K562 (cell line): ENCODE data around the gene ATF5. TPM values are rescaled to one million over a fixed set of nuclear protein-coding genes. Genes with fewer than 3 reads are reported as not detected.

Experiments
- EP300 ChIP-seq: IDR thresholded peaks from 2 replicates; pipeline ENCODE4 v1.6.1; 2012; ENCODE audit warnings: low read length, improper control_type of control experiment
- ERF ChIP-seq: fragments of 450-650 bp; formaldehyde crosslinking; IDR thresholded peaks from 2 replicates; pipeline ENCODE4 v1.4.0; 2020; ENCODE audit warnings: mild to moderate bottlenecking, mixed read lengths
- FOXJ2 ChIP-seq: fragments of 200-800 bp; sonication (Bioruptor generic); IDR thresholded peaks from 2 replicates; pipeline ENCODE4 v1.6.1; 2016; ENCODE audit warnings: missing genetic modification characterization, missing compliant biosample characterization
- FOXM1 ChIP-seq, 2 experiments: fragments of 450-650 bp in 1 of 2; sonication (generic) in 1 of 2; formaldehyde crosslinking in 1 of 2; IDR thresholded peaks; 2 replicates each; pipeline versions ENCODE4 v1.6.1 to v1.9.0; 2017 to 2022; ENCODE audit warnings: low read depth in 2 of 2, mild to moderate bottlenecking in 2 of 2, missing genetic modification reagents in 1 of 2, moderate library complexity in 1 of 2
- HDAC8 ChIP-seq: fragments of 450-650 bp; IDR thresholded peaks from 2 replicates; pipeline ENCODE4 v1.6.1; 2016; ENCODE audit warnings: mild to moderate bottlenecking, missing genetic modification characterization, moderate library complexity, missing compliant biosample characterization
- MYBL2 ChIP-seq, 2 experiments: fragments of 450-650 bp in 1 of 2; sonication (generic) in 1 of 2; formaldehyde crosslinking in 1 of 2; IDR thresholded peaks; 2 replicates each; pipeline versions ENCODE4 v1.6.1 to v1.8.1; 2017 to 2022; ENCODE audit warnings: borderline replicate concordance in 1 of 2, inconsistent platforms in 1 of 2, low read depth in 1 of 2, mild to moderate bottlenecking in 1 of 2, missing genetic modification reagents in 1 of 2, moderate library complexity in 1 of 2
- OTX1 ChIP-seq: fragments of 450-650 bp; formaldehyde crosslinking; IDR thresholded peaks from 2 replicates; pipeline ENCODE4 v1.4.0; 2022; ENCODE audit warnings: mild to moderate bottlenecking
- TBL1XR1 ChIP-seq, 2 experiments: IDR thresholded peaks; 2 replicates each; pipeline ENCODE4 v1.6.1; 2012; ENCODE audit warnings: improper control_type of control experiment in 2 of 2, low read length in 2 of 2, mild to moderate bottlenecking in 1 of 2
- ZNF253 ChIP-seq: fragments of 250-450 bp; sonication (Bioruptor Pico); conservative IDR thresholded peaks from 2 replicates; pipeline ENCODE4 v1.6.1; 2021; ENCODE audit warnings: mild to moderate bottlenecking
- polyA plus RNA-seq, 8 experiments: library from polyadenylated mRNA; depleted of rRNA in 4 of 8; stranded (reverse) in 5 of 8; unstranded in 3 of 8; fragments of >200 nt; fragmentation: Nextera tagmentation in 2 of 8; fragmentation: Illumina TruSeq in 1 of 8; extraction: Ambion mirVana in 2 of 8; extraction: Trizol in 1 of 8; gene quantifications; 2 replicates each; pipeline versions ENCODE4 v1.2.1 to v1.2.3, GENCODE V29; 2011 to 2014; ENCODE audit warnings: inconsistent platforms in 1 of 8, missing spikeins in 1 of 8
- total RNA-seq, 7 experiments: library from RNA; depleted of rRNA in 6 of 7; stranded (reverse); fragments of >200 nt in 6 of 7; fragmentation: Illumina TruSeq in 2 of 7; extraction: Trizol in 2 of 7; gene quantifications; 2 replicates each; pipeline versions ENCODE4 v1.2.1 to v1.2.3, GENCODE V29; 2011 to 2021; ENCODE audit warnings: low replicate concordance in 1 of 7
- TF ChIP-seq, protein P1 (sequence below): fragments of 450-650 bp; IDR thresholded peaks from 2 replicates; pipeline ENCODE4 v1.6.1; 2016; ENCODE audit warnings: low read depth

The ATF5 gene
- total and polyA plus RNA-seq, 9 of the 15 experiments (the other 6 are each of a cell fraction or from before 2014, with no cell fraction given): 3.0 to 57.6 (median 11.1) TPM

DNA sequence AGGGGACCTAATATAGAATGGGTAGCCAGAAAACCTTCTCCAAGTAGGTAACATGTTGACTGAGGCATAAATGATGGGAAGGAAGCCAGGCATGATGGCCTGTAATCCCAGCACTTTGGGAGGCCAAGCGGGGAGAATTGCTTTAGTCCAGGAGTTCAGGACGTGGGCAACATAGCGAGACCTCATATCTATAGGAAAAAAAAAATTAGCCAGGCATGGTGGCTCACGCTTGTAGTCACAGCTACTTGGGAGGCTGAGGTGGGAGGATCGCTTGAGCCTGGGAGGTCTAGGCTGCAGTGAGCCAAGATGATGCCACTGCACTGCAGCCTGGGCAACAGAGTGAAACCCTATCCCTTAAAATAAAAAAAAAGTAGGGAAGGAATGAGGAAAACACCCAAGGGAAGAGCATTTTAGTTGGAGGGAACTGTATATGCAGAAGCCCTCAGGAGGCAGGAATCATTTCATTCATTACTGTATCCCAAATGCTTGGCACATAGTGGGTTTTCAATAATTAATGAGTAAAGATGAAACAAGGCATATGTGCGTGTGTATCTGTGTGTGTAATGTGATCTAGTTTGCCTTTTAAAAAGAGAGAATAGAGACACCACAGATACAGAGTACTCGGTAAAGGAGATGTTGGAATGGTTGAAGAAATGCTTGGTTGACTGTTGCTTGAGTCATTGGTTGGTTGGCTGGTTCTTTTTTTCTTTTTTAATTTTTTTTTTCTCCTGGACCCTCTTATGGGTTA is 2.5 kb downstream of the ATF5 start (continued):
- TF ChIP-seq, protein P1, sequence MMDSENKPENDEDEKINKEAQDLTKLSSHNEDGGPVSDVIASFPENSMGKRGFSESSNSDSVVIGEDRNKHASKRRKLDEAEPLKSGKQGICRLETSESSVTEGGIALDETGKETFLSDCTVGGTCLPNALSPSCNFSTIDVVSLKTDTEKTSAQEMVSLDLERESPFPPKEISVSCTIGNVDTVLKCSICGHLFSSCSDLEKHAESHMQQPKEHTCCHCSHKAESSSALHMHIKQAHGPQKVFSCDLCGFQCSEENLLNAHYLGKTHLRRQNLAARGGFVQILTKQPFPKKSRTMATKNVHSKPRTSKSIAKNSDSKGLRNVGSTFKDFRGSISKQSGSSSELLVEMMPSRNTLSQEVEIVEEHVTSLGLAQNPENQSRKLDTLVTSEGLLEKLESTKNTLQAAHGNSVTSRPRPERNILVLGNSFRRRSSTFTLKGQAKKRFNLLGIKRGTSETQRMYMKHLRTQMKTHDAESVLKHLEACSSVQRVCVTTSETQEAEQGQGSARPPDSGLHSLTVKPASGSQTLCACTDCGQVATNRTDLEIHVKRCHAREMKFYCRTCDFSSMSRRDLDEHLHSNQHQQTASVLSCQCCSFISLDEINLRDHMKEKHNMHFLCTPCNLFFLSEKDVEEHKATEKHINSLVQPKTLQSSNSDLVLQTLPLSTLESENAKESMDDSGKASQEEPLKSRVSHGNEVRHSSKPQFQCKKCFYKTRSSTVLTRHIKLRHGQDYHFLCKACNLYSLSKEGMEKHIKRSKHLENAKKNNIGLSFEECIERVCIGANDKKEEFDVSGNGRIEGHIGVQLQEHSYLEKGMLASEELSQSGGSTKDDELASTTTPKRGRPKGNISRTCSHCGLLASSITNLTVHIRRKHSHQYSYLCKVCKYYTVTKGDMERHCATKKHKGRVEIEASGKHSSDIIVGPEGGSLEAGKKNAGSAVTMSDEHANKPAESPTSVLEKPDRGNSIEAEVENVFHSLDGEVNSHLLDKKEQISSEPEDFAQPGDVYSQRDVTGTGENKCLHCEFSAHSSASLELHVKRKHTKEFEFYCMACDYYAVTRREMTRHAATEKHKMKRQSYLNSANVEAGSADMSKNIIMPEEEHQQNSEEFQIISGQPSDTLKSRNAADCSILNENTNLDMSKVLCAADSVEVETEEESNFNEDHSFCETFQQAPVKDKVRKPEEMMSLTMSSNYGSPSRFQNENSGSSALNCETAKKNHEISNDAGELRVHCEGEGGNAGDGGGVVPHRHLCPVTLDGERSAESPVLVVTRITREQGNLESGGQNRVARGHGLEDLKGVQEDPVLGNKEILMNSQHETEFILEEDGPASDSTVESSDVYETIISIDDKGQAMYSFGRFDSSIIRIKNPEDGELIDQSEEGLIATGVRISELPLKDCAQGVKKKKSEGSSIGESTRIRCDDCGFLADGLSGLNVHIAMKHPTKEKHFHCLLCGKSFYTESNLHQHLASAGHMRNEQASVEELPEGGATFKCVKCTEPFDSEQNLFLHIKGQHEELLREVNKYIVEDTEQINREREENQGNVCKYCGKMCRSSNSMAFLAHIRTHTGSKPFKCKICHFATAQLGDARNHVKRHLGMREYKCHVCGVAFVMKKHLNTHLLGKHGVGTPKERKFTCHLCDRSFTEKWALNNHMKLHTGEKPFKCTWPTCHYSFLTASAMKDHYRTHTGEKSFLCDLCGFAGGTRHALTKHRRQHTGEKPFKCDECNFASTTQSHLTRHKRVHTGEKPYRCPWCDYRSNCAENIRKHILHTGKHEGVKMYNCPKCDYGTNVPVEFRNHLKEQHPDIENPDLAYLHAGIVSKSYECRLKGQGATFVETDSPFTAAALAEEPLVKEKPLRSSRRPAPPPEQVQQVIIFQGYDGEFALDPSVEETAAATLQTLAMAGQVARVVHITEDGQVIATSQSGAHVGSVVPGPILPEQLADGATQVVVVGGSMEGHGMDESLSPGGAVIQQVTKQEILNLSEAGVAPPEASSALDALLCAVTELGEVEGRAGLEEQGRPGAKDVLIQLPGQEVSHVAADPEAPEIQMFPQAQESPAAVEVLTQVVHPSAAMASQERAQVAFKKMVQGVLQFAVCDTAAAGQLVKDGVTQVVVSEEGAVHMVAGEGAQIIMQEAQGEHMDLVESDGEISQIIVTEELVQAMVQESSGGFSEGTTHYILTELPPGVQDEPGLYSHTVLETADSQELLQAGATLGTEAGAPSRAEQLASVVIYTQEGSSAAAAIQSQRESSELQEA: no peak
- TF ChIP-seq FOXJ2 (no peak), EP300 (no peak), OTX1 (CRISPR knock-in tag) (no peak), HDAC8 (tag) (no peak), FOXM1 (IDR thresholded peaks at IDR 0.05; ENCODE audit: low read depth) (no peak), FOXM1 (CRISPR knock-in tag; IDR thresholded peaks at IDR 0.05; ENCODE audit: low read depth) (no peak), ZNF253 (CRISPR knock-in tag) (no peak), TBL1XR1 (IDR thresholded peaks at IDR 0.05; ENCODE audit: low read length in 2 of 2) (peak in 1 of 2 experiments; percentile 1; a peak in 1 of 4 replicates), MYBL2 (IDR thresholded peaks at IDR 0.05; ENCODE audit: low read depth) (no peak), MYBL2 (CRISPR knock-in tag; IDR thresholded peaks at IDR 0.05; ENCODE audit: borderline replicate concordance) (no peak), ERF (CRISPR knock-in tag) (0 out of 2 replicates have a peak, but pooled peaks have one; percentile 24)
